HL-60/S4 treated with retinoic acid at 250 ng/mL for 4 days and 3 days (cell line): ENCODE data around the gene MORC3.
"Not testable (repeated sequence)": the region's sequence is repeated elsewhere in the genome, so short reads cannot be mapped to it uniquely, and the experiment has no call there.

Experiments used
- in situ Hi-C: fragments of 300-500 bp; cut with MboI; formaldehyde crosslinking; loops from 2 replicates; pipeline ENCODE4 v1.7.0; 2022; ENCODE audit warnings: low sequenced_read_pairs

Gene MORC3, protein sequence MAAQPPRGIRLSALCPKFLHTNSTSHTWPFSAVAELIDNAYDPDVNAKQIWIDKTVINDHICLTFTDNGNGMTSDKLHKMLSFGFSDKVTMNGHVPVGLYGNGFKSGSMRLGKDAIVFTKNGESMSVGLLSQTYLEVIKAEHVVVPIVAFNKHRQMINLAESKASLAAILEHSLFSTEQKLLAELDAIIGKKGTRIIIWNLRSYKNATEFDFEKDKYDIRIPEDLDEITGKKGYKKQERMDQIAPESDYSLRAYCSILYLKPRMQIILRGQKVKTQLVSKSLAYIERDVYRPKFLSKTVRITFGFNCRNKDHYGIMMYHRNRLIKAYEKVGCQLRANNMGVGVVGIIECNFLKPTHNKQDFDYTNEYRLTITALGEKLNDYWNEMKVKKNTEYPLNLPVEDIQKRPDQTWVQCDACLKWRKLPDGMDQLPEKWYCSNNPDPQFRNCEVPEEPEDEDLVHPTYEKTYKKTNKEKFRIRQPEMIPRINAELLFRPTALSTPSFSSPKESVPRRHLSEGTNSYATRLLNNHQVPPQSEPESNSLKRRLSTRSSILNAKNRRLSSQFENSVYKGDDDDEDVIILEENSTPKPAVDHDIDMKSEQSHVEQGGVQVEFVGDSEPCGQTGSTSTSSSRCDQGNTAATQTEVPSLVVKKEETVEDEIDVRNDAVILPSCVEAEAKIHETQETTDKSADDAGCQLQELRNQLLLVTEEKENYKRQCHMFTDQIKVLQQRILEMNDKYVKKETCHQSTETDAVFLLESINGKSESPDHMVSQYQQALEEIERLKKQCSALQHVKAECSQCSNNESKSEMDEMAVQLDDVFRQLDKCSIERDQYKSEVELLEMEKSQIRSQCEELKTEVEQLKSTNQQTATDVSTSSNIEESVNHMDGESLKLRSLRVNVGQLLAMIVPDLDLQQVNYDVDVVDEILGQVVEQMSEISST

DNA sequence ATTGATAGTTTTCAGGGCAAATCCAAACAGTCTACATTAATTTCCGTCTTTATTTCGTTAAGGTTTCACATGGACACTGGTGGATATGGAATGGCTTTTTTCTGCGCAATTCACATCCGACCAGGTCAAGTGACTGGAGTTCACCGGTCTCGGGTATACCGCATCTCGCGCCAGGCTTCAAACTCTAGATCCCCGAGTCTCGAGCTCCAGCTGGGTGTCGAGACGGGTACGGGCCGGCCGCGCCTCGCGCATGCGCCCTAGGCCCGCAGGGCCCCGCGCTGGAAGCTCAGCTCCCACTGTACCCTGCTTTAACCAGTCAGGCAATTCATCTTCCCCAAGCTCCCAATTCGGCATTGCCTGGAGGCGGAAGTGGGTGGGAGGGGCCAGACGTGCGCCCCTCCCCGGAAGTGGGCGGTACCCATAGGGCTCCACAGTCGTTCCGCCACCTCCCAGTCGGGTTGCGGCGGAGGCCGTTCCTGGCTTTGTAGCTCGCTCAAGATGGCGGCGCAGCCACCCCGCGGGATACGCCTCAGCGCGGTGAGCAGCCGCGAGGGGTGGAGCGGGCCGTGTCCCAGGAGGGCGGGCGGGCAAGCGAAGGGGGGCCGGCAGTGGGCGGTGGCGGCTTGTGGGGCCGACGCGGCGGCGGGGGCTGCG, at the start of gene MORC3:
Gene MORC3 (plus strand): TSS at position 431 of the 654 bp plus-strand sequence. CDS start 68 bp downstream, at position 499.
- in situ Hi-C loops = no loop called here

DNA sequence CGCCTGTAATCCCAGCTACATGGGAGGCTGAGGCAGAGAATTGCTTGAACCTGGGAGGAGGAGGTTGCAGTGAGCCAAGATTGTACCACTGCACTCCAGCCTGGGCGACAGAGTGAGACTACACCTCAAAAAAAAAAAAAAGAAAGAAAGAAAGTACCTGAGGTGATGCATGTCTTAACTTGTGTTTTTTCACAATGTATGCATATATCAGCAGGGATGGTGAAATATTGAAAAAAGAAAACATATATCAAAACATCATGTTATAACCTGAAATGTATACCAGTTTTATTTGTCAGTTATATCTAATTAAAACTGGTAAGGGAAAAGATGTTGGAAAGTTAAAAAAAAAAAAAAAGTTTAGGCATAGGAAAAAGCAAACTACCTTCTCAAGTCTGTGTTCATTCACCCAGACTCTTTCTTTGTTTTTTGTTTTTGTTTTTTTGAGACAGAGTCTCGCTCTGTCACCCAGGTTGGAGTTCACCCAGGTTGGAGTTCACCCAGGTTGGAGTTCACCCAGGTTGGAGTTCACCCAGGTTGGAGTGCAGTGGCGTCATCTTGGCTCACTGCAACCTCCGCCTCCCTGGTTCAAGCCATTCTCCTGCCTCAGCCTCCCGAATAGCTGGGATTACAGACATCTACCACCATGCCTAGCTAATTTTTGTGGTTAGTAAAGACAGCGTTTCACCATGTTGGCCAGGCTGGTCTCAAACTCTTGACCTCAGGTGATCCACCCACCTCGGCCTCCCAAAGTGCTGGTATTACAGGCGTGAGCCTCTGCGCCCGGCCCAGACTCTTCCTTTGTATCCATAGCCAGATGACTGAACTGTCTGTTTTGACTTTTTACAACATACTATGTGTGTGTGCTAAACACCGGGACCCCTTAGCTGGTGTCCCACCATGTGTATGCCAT, 49.0 kb upstream of the MORC3 start:
- in situ Hi-C loops = not testable (repeated sequence)

DNA sequence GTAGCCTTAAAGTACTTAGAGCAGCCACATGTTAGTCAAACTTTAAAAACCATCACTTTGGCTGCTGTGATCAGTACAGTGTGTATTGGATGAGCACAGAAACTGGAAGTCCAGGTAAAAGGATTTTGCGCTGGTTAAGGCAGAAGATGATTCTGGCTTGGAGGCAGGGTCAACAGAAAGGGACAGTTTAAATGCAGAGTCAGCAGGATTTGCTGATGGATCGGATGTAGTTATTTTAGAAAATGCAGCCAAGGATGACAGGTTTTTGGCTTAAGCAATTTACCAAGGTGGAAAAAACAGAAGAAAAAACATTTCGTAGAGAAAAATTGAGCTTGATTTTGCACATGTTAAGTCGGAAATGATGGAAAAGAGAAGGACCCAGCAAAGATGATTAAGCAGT, 45.9 kb upstream of the MORC3 start:
- in situ Hi-C loops = no loop called here

DNA sequence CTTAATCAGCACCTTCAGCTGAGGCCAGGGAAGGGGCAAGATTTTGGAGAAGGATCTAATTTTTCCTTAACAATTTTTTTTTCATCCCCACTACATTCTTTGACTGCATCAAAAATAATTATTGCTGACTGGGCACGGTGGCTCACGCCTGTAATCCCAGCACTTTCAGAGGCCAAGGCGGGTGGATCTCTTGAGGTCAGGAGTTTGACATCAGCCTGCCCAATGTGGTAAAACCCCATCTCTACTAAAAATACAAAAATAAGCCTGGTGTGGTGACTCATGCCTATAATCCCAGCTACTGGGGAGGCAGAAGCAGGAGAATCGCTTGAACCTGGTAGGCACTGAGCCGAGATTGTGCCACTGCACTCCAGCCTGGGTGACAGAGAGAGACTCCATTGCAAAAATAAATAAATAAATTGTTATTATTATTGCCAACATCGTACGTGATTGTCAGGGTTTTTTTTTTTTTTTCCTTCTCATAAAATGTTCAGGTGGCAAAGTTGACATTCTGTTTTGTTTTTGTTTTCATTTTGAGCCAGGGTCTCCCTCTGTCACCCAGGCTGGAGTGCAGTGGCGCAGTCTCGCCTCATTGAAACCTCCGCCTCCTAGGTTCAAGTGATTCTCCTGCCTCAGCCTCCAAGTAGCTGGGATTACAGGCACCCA, 37.3 kb upstream of the MORC3 start:
- in situ Hi-C loops = no loop called here

DNA sequence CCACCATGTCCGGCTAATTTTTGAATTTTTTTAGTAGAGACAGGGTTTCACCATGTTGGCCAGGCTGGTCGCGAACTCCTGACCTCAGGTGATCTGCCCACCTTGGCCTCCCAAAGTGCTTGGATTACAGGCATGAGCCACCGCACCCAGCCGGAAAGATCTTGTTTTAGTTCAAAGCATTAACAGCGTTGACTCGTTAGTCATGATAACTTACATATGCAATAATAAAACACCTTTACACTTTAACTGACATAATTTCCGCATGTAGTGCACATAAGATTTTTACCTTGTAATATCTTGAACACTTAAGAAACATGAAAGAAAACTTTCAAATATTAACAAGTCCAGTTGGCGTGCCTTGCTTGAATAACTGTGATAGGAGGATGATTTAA, 36.8 kb upstream of the MORC3 start:
- in situ Hi-C loops = not testable (repeated sequence)

DNA sequence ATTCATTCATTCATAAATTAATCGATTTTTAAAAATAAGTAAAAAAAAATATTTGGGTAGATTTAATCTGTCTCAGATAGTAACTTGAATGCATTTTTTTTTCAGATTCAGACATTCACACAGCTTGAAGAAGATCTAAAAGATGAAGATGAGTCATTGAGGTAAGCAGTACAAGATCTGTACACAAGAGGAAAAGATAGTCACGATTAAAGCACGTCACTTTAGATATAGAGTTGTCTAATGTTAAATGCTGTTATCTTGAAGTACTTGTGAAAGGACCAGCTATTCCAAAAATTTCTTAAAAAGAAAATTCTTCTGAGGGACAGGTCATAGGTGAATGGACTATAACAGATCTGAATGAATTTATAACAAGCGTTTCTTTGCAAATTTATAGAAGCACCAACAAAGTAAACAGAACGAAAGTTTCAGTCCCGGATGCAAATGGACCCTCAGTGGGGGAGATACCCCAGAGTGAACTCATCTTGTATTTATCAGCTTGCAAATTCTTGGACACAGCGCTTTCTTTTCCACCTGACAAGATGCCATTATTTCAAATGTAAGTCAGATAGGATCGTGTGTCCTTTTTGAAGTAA, 31.2 kb upstream of the MORC3 start:
- in situ Hi-C loops = no loop called here

DNA sequence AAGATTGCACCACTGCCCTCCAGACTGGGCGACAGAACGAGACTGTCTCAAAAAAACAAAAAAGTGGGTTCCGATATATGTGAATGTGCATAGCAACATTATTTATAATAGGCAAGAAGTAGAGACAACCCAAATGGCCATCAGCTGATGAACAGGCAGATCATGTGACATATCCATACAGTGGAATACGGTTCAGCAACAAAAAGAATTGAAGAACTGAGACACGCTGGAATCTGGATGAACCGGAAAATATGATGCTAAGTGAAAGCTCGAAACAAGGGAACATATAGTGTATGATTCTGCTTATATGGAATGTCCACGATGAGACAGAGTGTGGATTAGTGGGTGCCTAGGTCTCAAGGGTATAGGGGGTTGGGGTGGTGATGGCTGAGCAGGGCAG, 28.5 kb upstream of the MORC3 start:
- in situ Hi-C loops = no loop called here

DNA sequence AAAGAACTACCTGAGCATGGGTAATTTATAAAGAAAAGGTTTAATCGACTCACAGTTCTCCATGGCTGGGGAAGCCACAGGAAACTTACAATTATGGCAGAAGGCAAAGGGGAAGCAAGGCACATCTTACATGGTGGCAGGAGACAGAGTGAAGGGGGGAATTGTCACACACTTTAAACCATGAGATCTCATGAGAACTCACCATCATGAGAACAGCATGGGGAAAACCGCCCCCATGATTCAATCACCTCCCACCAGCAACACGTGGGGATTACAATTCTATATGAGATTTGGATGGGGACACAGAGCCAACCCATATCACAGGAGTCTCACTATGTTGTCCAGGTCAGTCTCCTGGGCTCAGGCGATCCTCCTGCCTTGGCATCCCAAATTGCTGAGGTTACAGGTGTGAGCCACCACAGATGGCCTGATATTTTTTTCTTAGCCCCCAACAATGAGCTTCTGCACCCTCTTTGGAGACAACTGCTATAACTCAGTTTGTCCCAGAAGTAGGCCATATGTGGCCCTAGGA, 22.5 kb upstream of the MORC3 start:
- in situ Hi-C loops = no loop called here

DNA sequence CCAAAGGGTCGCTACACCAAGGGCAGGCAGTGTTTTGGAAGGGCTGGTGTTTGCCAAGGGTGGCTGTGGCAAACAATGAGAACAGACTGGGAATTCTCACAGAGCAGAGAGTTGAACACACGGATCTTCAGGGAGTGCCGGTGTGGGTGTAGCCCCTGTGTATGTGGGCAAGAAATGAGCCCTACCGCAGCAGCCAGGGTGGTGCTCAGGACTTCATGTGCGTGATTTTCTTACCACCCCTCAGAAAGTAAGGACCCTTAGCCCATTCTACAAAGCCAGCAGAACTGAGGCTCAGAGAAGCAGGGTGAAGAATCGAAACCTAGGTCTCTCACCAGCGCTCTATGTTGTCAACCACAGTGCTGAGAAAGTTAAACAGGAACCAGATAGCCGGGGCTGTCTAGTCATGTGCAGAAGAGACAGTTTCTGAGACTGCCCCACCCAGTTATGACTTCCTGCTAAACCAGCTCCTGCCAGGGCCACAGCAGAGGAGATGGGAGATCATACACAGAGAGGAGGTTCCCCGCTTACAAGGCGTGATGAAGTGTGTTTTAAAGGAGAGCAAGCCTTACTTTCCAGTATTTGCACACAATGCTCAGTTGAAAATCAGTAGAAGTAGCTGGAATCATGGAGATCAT, 21.9 kb upstream of the MORC3 start:
- in situ Hi-C loops = no loop called here

DNA sequence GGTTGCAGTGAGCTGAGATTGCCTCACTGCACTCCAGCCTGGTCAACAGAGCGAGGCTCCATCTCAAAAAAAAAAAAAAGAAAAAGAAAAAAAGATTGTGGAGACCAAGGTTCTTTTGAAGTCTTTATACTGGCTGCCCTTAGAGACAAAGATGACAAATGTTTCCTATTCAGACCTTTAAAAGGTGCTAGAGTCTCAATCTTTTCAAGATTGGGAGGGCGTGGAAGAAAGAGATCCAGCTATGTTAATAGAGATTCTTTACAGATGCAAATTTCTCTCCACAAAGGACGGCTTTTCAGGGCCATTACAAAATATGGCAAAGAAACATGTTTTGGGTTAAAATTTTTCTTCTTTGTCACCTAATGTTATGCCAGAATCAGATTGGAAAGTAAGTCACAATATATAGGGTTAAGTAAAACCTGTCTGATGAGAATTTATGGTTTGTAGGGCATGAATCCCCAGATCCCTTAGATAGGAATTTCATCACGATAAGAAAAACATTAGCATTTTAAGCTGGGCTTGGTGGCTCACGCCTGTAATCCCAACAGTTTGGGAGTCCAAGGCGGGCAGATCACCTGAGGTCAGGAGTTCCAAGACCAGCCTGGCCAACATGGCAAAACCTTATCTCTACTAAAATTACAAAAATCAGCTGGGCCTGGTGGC, 13.0 kb upstream of the MORC3 start:
- in situ Hi-C loops = no loop called here

DNA sequence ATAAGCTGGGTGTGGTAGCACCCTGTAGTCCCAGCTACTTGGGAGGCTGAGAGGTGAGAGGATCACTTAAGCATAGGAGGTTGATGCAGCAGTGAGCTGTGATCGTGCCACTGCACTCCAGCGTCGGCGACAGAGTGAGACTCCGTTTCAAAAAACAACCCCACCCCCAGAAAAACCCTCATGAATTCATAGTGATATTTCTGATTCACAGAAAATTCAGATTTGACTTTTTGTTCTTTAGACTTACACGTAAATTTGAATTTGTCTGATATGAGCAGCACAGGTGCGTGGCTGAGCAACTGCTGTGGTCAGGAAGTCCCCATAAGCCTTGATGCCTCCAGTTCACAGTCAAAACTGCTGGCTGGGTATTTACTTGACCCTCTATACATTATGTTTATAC, 10.0 kb upstream of the MORC3 start:
- in situ Hi-C loops = no loop called here

DNA sequence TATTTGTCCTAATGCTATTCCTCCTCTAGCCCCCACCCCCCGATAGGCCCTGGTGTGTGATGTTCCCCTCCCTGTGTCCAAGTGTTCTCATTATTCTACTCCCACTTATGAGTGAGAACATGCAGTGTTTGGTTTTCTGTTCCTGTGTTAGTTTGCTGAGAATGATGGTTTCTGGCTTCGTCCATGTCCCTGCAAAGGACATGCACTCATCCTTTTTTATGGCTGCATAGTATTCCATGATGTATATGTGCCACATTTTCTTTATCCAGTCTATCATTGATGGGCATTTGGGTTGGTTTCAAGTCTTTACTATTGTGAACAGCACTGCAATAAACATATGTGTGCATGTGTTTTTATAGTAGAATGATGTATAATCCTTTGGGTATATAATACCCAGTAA, 6.6 kb upstream of the MORC3 start:
- in situ Hi-C loops = not testable (repeated sequence)

DNA sequence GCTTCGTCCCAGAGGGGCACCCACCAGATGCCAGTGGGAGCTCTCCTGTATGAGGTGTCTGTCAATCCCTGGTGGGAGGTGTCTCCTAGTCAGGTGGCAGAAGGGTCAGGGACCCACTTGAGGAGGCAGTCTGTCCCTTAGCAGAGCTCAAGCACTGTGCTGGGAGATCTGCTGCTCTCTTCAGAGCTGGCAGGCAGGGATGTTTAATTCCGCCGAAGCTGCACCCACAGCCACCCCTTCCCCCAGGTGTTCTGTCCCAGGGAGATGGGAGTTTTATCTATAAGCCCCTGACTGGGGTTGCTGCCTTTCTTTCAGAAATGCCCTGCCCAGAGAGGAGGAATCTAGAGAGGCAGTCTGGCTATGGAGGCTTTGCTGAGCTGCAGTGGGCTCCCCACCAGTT, 4.0 kb upstream of the MORC3 start:
- in situ Hi-C loops = not testable (repeated sequence)

DNA sequence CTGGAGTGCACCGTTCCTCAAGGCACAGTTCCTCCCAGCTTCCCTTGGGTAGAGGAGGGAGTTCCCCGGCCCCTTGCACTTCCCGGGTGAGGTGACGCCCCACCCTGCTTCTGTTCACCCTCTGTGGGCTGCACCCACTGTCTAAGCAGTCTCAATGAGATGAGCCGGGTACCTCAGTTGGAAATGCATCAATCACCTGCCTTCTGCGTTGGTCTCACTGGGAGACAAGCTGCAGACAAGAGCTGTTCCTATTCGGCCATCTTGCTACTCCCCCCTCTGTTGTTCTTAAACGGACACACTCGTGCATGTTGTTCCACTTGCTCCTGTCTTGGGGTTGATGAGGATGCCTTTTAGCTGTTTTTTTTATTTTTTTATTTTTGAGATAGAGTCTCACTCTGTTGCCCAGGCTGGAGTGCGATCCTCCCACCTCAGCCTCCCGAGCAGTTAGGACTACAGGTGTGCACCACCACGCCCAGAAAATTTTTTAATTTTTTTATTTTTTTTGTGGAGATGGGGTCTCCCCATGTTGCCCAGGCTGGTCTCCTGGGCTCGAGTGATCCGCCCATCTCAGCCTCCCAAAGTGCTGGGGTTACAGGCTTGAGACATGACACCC, 3.0 kb upstream of the MORC3 start:
- in situ Hi-C loops = no loop called here

DNA sequence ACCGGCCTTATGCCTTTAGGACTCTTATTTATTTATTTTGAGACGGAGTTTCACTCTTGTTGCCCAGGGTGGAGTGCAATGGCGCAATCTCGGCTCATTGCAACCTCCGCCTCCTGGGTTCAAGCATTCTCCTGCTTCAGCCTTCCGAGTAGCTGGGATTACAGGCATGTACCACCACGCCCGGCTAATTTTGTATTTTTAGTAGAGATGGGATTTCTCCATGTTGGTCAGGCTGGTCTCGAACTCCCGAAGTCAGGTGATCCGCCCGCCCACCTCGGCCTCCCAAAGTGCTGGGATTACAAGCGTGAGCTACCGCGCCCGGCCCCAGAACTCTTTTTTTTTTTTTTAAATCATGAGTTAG, 611 bp upstream of the MORC3 start:
- in situ Hi-C loops = not testable (repeated sequence)

DNA sequence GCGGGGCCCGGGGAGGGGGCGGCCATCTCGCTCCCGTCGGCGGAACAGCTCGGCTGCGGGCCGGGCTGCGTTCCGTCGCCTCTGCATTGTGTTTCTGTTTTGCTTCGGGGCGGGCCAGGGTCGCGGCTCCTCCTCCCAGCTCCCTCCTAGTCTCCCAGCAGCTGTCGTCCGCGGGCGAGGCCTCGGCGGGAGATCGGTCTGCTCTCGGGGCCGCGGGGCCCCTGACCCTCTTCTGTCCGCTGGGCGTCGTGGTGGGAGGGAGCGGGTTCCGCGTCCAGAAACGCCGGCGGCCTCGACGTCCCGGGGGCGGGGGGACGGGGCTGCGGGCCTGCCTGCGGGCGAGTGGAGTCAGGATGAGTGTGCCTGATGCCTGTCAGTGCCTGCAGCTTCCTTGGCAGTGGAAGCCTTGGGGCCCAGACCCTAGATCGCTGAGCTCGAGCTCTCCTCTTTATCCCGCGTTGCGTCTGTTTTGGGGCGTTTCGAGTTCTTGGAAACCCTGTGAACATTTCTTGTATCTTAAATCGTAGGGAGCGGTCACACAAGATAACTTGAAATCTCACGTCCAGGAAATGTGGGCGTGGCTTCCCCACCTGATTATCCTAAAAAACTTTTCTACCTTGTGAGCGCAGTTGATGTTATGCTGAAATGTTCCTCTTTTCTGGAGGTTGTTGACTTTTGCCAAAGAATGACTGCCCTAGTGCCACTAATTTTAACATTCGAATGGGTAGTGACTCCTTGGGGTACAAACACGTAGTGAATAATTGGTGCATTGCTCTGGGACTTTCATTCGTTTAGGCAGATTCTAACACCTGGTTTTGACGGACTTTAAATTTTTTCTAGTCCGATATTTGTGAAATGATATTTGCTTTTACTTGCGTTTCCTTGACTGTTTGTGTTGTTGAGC, 676 bp downstream of the MORC3 start:
- in situ Hi-C loops = no loop called here
